Neutrophil (primary cell): ENCODE results near the gene MDGA2.

Experiments
- H3K27ac ChIP-seq: fragments of 200-600 bp; sonication (generic); 2 replicates; pipeline ENCODE4 v1.5.1; 2016; ENCODE audit warnings: mild to moderate bottlenecking, moderate library complexity
- H3K27me3 ChIP-seq: fragments of 200-600 bp; sonication (generic); 2 replicates; pipeline ENCODE4 v1.6.0; 2016; ENCODE audit warnings: mild to moderate bottlenecking
- H3K36me3 ChIP-seq: fragments of 200-600 bp; sonication (generic); 2 replicates; pipeline ENCODE4 v1.5.1; 2017
- H3K4me1 ChIP-seq, 2 experiments: fragments of 200-600 bp in 1 of 2; sonication (generic) in 1 of 2; 1 replicate in 1 of 2; 2 replicates in 1 of 2; pipeline versions ENCODE4 v1.5.1 to v1.6.1; 2013 to 2016; ENCODE audit warnings: low read depth in 1 of 2, low read length in 1 of 2, mild to moderate bottlenecking in 1 of 2, moderate library complexity in 1 of 2; ENCODE audit not compliant: control insufficient read depth in 1 of 2, insufficient read depth in 1 of 2
- H3K4me3 ChIP-seq, 2 experiments: fragments of 200-600 bp in 1 of 2; sonication (generic) in 1 of 2; 1 replicate in 1 of 2; 2 replicates in 1 of 2; pipeline ENCODE4 v1.5.1; 2013 to 2016; ENCODE audit warnings: low read depth in 1 of 2, low read length in 1 of 2, mild to moderate bottlenecking in 1 of 2, moderate library complexity in 1 of 2
- H3K9me3 ChIP-seq: fragments of 200-600 bp; sonication (generic); 2 replicates; pipeline ENCODE4 v1.5.1; 2016
- TF ChIP-seq, protein P1 (sequence below): fragments of 200-600 bp; sonication (generic); IDR thresholded peaks from 2 replicates; pipeline ENCODE4 v1.5.1; 2016; ENCODE audit warnings: antibody characterized with exemption

MDGA2 gene

GRCh38 chr14:47675466-47676314, at the start of gene MDGA2:
Gene MDGA2 (minus strand): TSS chr14:47675605.
- Histone ChIP-seq H3K4me3 (no peak within 1 kb of the TSS), H3K27me3 (peaks cover 94% of the 10 kb centered on the region), H3K27ac (no peak within 1 kb of the TSS), H3K36me3 (no peaks in the 10 kb centered on the region), H3K4me1 (peaks cover 3 to 6% of the 10 kb centered on the region in 2 experiments), H3K9me3 (no peaks in the 10 kb centered on the region)
- TF ChIP-seq, protein P1, sequence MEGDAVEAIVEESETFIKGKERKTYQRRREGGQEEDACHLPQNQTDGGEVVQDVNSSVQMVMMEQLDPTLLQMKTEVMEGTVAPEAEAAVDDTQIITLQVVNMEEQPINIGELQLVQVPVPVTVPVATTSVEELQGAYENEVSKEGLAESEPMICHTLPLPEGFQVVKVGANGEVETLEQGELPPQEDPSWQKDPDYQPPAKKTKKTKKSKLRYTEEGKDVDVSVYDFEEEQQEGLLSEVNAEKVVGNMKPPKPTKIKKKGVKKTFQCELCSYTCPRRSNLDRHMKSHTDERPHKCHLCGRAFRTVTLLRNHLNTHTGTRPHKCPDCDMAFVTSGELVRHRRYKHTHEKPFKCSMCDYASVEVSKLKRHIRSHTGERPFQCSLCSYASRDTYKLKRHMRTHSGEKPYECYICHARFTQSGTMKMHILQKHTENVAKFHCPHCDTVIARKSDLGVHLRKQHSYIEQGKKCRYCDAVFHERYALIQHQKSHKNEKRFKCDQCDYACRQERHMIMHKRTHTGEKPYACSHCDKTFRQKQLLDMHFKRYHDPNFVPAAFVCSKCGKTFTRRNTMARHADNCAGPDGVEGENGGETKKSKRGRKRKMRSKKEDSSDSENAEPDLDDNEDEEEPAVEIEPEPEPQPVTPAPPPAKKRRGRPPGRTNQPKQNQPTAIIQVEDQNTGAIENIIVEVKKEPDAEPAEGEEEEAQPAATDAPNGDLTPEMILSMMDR, result no peak

DNA sequence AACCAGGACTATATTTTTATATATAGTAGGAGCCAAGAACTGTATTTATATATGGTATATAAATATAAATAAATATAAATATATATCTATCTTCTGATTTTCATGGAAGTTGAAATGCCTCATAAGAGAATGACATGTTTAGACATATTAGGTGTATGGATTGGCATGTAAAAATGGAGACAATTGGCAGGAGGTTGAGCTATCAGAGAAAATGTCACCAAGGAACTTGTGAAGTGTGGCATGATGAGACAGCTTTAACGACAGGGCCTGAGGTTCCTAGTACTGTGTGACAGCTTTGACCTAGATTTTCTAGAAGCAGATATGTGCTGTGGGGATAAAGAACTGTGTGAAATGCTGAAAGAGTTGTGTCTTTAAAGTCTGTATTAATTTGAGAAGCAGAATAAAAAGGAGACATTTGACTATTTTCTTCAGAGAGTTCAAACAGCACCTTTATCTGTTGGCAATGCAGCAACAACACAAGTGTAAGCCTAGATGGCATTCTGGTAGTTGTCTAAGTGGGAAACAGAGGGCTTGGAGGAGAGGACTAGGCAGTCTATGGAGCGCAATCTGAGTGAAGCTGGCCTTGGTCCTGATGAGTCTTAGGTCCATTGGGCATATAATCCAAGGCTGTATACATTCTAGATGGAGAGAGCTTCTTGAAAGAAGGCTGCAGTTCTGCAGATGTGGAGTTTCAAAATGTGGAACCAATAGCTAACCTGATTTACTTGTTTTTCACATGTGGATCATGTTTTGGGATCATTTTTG, 47.7 kb upstream of the MDGA2 start:
- Histone ChIP-seq H3K36me3 (no peaks in the 10 kb centered on the region), H3K4me3 (no peak overlapping the region), H3K27me3 (no peaks in the 10 kb centered on the region)

GRCh38 chr14:47720281-47720680, 44.9 kb upstream of the MDGA2 start:
- Histone ChIP-seq H3K4me3 (no peak overlapping the region), H3K36me3 (no peaks in the 10 kb centered on the region), H3K9me3 (no peaks in the 10 kb centered on the region), H3K4me1 (no peaks in the 10 kb centered on the region), H3K27me3 (no peaks in the 10 kb centered on the region), H3K27ac (no peak overlapping the region)
- TF ChIP-seq, protein P1, result no peak

More for the DNA sequence above, 47.7 kb upstream of the MDGA2 start:
- Histone ChIP-seq H3K4me1 (no peaks in the 10 kb centered on the region), H3K9me3 (no peaks in the 10 kb centered on the region), H3K27ac (no peak overlapping the region)
- TF ChIP-seq, protein P1, result no peak

DNA sequence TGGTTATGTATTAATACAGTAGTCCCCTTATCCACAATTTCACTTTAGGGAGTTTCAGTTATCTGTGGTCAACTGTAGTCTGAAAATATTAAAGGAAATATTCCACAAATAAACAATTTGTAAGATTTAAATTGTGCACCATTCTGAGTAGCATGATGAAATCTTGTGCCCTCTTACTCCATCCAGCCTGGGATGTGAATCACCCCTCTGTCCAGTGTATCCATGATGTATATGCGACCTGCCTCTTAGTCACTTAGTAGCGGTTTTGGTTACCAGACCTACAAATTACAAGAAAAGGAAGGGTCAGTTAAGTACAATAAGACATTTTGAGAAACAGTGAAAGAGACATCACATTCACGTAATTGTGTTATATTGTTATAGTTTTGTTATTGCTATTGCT, 39.9 kb upstream of the MDGA2 start:
- H3K27me3 ChIP-seq, result no peaks in the 10 kb centered on the region
- TF ChIP-seq, protein P1, result no peak
- no peaks in the 10 kb centered on the region for H3K4me1 ChIP-seq
- no peaks in the 10 kb centered on the region for H3K36me3 ChIP-seq
- no peak overlapping the region for H3K27ac ChIP-seq
- H3K9me3 ChIP-seq, result no peaks in the 10 kb centered on the region
- H3K4me3 ChIP-seq, result no peak overlapping the region

DNA sequence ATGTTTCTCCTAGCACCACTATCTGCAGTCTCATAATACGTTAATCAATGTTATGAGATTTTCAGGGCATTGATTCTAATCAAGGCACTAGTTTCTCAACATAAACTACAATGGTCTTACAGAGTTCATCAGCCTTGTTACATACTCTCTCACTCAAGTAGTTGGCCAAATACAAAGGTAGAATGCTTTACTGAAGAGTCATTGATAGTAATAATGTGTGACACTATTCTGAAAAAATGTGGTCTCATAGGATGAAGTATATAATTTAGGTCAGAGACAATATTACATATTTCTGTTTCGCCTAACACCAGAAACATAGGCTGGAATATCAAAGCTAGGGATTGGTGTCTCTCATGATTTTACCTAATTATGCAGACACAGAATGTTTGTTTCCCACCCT, 35.2 kb upstream of the MDGA2 start:
- no peaks in the 10 kb centered on the region for H3K9me3 ChIP-seq
- no peak overlapping the region for H3K27ac ChIP-seq
- H3K4me1 ChIP-seq, result no peaks in the 10 kb centered on the region
- no peak overlapping the region for H3K4me3 ChIP-seq
- TF ChIP-seq, protein P1, result no peak
- H3K36me3 ChIP-seq, result no peaks in the 10 kb centered on the region
- no peaks in the 10 kb centered on the region for H3K27me3 ChIP-seq
